GM19239 (cell line): Measurements from ENCODE around the gene TMEM185B.
A peak's percentile ranks its signal among the peaks of the same experiment; 100 is the strongest.

Source experiments
- DNase-seq: peaks from one replicate; pipeline ENCODE4 v3.0.0; 2011; ENCODE audit warnings: low spot score; ENCODE audit not compliant: insufficient read length
- FAIRE-seq: peaks from 2 replicates; lab custom pipeline; 2011; peaks lifted over from hg19 to GRCh38; lab: Jason Lieb, UNC

Gene TMEM185B

DNA sequence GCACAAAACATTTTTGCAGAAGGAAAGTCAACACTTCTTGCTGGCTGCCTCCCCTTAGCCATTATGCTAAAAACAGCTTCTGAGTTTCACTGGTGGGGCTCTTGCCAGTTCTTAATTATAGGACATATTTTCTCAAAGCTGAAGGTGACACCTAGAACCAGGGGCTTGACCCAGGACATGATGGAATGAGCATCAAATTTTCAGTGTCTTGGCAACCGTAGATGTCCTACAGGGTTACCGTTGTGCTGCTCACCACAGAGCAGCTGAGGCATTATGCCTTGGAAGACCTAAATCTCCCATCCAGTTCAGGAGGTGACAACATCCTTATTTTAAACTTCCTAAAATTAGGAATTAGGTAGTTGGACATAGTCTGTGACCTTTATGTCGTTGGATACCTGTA is 46.7 kb downstream of the TMEM185B start:
- DNase-seq (no peak), FAIRE-seq (no peak)

DNA sequence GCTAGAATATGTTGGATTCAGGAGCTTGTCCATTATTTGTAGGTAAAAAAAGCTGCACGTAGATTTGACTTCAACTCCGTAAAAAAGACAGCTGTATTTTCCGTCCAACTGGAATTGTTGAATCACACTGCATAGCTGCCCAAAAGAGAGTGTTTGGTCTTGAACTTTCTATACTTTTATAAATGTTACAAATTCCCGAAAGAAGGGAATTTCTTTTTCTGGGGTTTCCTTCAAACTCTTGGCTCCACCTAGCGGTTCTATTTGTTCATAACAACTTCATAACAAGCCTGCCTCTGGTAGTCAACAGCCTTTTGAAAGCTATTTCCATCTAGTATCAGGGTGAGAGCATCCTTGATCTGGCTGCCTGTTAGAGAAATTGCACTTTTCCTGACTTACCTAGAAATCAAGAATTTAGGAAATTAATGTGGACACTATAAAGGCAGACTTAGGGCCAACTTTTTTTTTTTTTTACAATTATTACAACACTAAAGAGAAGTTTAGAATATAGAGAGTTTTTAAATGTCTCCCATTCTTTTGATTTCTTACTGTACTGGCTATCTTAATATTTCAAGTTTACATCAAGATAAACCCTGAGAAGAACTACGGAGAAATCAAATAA is 48.1 kb downstream of the TMEM185B start:
- FAIRE-seq (peak; percentile 90), DNase-seq (no peak)
